ENCODE measurements around the gene TRIO. TPM values are rescaled to one million over a fixed set of nuclear protein-coding genes. Genes with fewer than 3 reads are reported as not detected.

The TRIO gene
- total and polyA plus RNA-seq, 2 of the 8 experiments (the other 6 are each of a cell fraction or from before 2014, with no cell fraction given), result 35.1 to 69.1 TPM

DNA sequence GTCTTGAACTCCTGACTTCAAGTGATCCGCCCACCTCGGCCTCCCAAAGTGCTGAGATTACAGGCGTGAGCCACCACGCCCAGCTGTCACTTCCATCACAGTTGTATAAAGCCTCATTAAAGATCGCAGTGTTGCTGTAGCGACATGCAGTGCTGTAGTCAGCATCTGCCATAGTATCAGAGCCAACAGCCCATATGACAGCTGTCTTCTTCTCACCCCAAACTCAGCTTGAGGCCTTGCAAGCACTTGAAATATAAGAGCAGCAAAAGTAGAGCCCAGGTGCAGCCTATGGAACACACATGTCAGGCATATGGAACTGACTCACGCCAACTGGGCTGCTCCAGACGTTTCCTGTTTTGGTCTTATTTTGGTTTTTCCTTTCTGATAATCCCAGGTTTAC is 167.8 kb downstream of the TRIO start:
- Histone ChIP-seq H4K5ac (ENCODE audit: insufficient read length, low read depth, low read length) (no peak overlapping the region), H3K9ac (replicated peaks in 1 of 4; ENCODE audit: extremely low read depth in 1 of 4, low read depth in 3 of 4, low read length in 3 of 4) (no peak overlapping the region), H2BK5ac (ENCODE audit: low read depth, low read length) (no peak overlapping the region), H3K4me2 (ENCODE audit: insufficient read depth in 1 of 2, low read depth in 2 of 2, low read length in 2 of 2) (no peak overlapping the region), H3K4me1 (replicated peaks in 1 of 4; ENCODE audit: control insufficient read depth in 3 of 4, insufficient read depth in 4 of 4, low read length in 3 of 4) (no peaks in the 10 kb centered on the region), H4K20me1 (replicated peaks in 1 of 2; ENCODE audit: control insufficient read depth in 1 of 2, insufficient read depth in 2 of 2, low read length in 2 of 2) (peaks cover 1 to 7% of the 10 kb centered on the region in 2 experiments), H3K27ac (ENCODE audit: low read depth, low read length) (no peak overlapping the region), H3K9me3 (ENCODE audit: insufficient read depth in 2 of 2, low read depth in 1 of 2, low read length in 1 of 2) (no peaks in the 10 kb centered on the region), H3K36me3 (ENCODE audit: control insufficient read depth in 2 of 4, insufficient read depth in 4 of 4, low read length in 3 of 4) (peaks cover 0 to 27% (median 14%) of the 10 kb centered on the region in 4 experiments; a peak in 6 of 8 replicates), H2BK120ac (replicated peaks; ENCODE audit: low read depth, low read length) (no peak overlapping the region), H3K14ac (ENCODE audit: insufficient read length) (no peak overlapping the region), H2AFZ (ENCODE audit: low read length) (no peak overlapping the region), H3K4ac (replicated peaks; ENCODE audit: insufficient read length, low read depth, low read length) (no peak overlapping the region), H3K18ac (ENCODE audit: extremely low read depth, low read length) (no peak overlapping the region), H3K56ac (replicated peaks; ENCODE audit: insufficient read length, low read depth, low read length) (no peak overlapping the region), H2BK12ac (ENCODE audit: low read depth, low read length) (no peak overlapping the region), H4K91ac (replicated peaks; ENCODE audit: insufficient read length, low read length) (no peak overlapping the region), H3K79me2 (ENCODE audit: control insufficient read depth in 1 of 2, insufficient read depth in 2 of 2, low read length in 2 of 2) (peaks cover 3 to 4% of the 10 kb centered on the region in 2 experiments; a peak in 3 of 4 replicates), H2BK20ac (ENCODE audit: low read length) (no peak overlapping the region), H2BK15ac (ENCODE audit: low read length) (no peak overlapping the region), H3K79me1 (ENCODE audit: low read depth, low read length) (peaks cover 2% of the 10 kb centered on the region), H3K23ac (ENCODE audit: insufficient read length) (no peak overlapping the region), H3K27me3 (replicated peaks in 1 of 4; ENCODE audit: control insufficient read depth in 3 of 4, extremely low read depth in 1 of 4, insufficient read depth in 3 of 4, low read length in 3 of 4) (no peaks in the 10 kb centered on the region), H4K8ac (ENCODE audit: extremely low read depth, insufficient read depth, low read length) (no peak overlapping the region), H3K23me2 (ENCODE audit: low read depth, low read length) (peaks cover 9% of the 10 kb centered on the region; the same call in 1 of the 2 replicates), H3K4me3 (ENCODE audit: extremely low read depth in 1 of 4, insufficient read depth in 2 of 4, low read depth in 3 of 4, low read length in 4 of 4) (no peak overlapping the region), H2AK5ac (ENCODE audit: low read depth, low read length) (no peak overlapping the region)
- ChIA-PET POLR2A (ENCODE audit: partially characterized antibody) (interaction anchor here (0.6 kb wide), 1 partner anchor 174 kb away, joined by 3 read pairs; no protein-coding TSS in a partner anchor), CTCF (ENCODE audit: partially characterized antibody) (interaction anchor here (0.9 to 1.7 kb wide), 8 partner anchors 10 to 202 kb away, joined by 3 to 5 read pairs (median 4); no protein-coding TSS in a partner anchor)
- FAIRE-seq, result no peak
- no peak for TF ChIP-seq KDM4A (IDR thresholded peaks at IDR 0.05; ENCODE audit: low read depth, low read length, severe bottlenecking)
- TF ChIP-seq CEBPB (IDR thresholded peaks at IDR 0.05; ENCODE audit: low read depth, low read length), result no peak
- TF ChIP-seq CBX8 (IDR thresholded peaks at IDR 0.05; ENCODE audit: borderline replicate concordance, low read depth, low read length), result no peak
- no peak for TF ChIP-seq EZH2 (IDR thresholded peaks at IDR 0.05; ENCODE audit: low read depth, low read length, severe bottlenecking)
- no peak for TF ChIP-seq BCL11A (IDR thresholded peaks at IDR 0.05; ENCODE audit: low read depth in 2 of 2, low read length in 2 of 2)
- no peak for TF ChIP-seq POLR2AphosphoS5 (IDR thresholded peaks at IDR 0.05; ENCODE audit: low read depth, low read length)
- TF ChIP-seq EP300 (IDR thresholded peaks at IDR 0.05; ENCODE audit: borderline replicate concordance in 1 of 2, low read depth in 2 of 2, low read length in 2 of 2), result no peak
- no peak for TF ChIP-seq ZNF274 (IDR thresholded peaks at IDR 0.05; ENCODE audit: borderline replicate concordance, extremely low read depth, low read length)
- no peak for TF ChIP-seq NRF1 (IDR thresholded peaks at IDR 0.05; ENCODE audit: low read depth, low read length)
- TF ChIP-seq EGR1 (IDR thresholded peaks at IDR 0.05; ENCODE audit: borderline replicate concordance, low read depth, low read length), result no peak
- TF ChIP-seq, protein P1, sequence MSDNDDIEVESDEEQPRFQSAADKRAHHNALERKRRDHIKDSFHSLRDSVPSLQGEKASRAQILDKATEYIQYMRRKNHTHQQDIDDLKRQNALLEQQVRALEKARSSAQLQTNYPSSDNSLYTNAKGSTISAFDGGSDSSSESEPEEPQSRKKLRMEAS (IDR thresholded peaks at IDR 0.05), result no peak
- no peak for TF ChIP-seq RNF2 (IDR thresholded peaks at IDR 0.05; ENCODE audit: borderline replicate concordance, low read depth, low read length, missing control alignments, poor library complexity, severe bottlenecking)
- TF ChIP-seq TEAD4 (IDR thresholded peaks at IDR 0.05; ENCODE audit: low read depth, low read length), result no peak
- 91% methylated on average over 8 of the region's 8 CpGs; no CpG with 5 or more reads in 1 of the 2 experiments for WGBS, 2 experiments (ENCODE audit: extremely low coverage in 1 of 2, insufficient coverage in 1 of 2, insufficient read length in 1 of 2, insufficient replicate concordance in 2 of 2, low coverage in 1 of 2, low lambda C conversion rate in 2 of 2, missing lambda C conversion rate in 1 of 2)
- no peak for DNase-seq (ENCODE audit: low read depth in 1 of 2, low spot score in 2 of 2)
